ENCODE measurements around the gene THBS1. TPM values are rescaled to one million over a fixed set of nuclear protein-coding genes. Genes with fewer than 3 reads are reported as not detected.

Gene THBS1
- total RNA-seq, result 87.6 and 1,188 TPM in 2 replicates

GRCh38 chr15:39580485-39581241, at the start of gene THBS1:
TSS of gene THBS1 (plus strand) at chr15:39581079. CDS start at chr15:39581858, 779 bp downstream.

Other genes starting within 250 kb of the THBS1 start
- 9.4 and 14.5 TPM in 2 replicates for gene FSIP1, start 201.8 kb downstream of the THBS1 start, total RNA-seq

Measured in tracheal epithelial cell (primary cell).